Peyer's patch (tissue), 4 donors: ENCODE measurements around the gene ZC3HAV1L. TPM values are rescaled to one million over a fixed set of nuclear protein-coding genes. Genes with fewer than 3 reads are reported as not detected.
"Not testable (repeated sequence)": the region's sequence is repeated elsewhere in the genome, so short reads cannot be mapped to it uniquely, and the experiment has no call there.

ENCODE experiments used
- DNase-seq, 3 donors: peaks; one replicate each; pipeline ENCODE4 v3.0.0-alpha.2; 2017 to 2019
- H3K27ac ChIP-seq, 4 donors: fragments of 200-600 bp; sonication (generic); one replicate each; pipeline ENCODE4 v1.5.1; 2016 to 2019
- H3K27me3 ChIP-seq, 2 donors: fragments of 200-600 bp; sonication (generic); one replicate each; pipeline ENCODE4 v1.5.1; 2019
- H3K36me3 ChIP-seq, 3 donors: fragments of 200-600 bp; sonication (generic); one replicate each; pipeline ENCODE4 v1.5.1; 2016 to 2019
- H3K4me1 ChIP-seq, 4 donors: fragments of 200-600 bp; sonication (generic); one replicate each; pipeline ENCODE4 v1.5.1; 2016 to 2019
- H3K4me3 ChIP-seq, 4 donors: fragments of 200-600 bp; sonication (generic); 1 replicate in 3 of 4; 2 replicates in 1 of 4; pipeline ENCODE4 v1.5.1; 2016 to 2019; ENCODE audit warnings: mild to moderate bottlenecking in 1 of 4
- H3K9me3 ChIP-seq, 4 donors: fragments of 200-600 bp; sonication (generic); one replicate each; pipeline ENCODE4 v1.5.1; 2016 to 2019; ENCODE audit warnings: mild to moderate bottlenecking in 1 of 4
- POLR2A ChIP-seq, 2 donors: fragments of 450-650 bp; IDR thresholded peaks; one replicate each; pipeline ENCODE4 v1.5.1; 2017; ENCODE audit warnings: antibody characterized with exemption in 2 of 2, mild to moderate bottlenecking in 2 of 2, moderate library complexity in 2 of 2
- total RNA-seq, 4 donors: library from RNA; depleted of rRNA; stranded (reverse); fragments of >200 nt; gene quantifications; one replicate each; pipeline ENCODE4 v1.1.0, GENCODE V29; 2016
- TF ChIP-seq, protein P1 (sequence below), 6 experiments: fragments of 450-650 bp in 4 of 6; fragments of 200-600 bp in 2 of 6; sonication (generic) in 1 of 6; IDR thresholded peaks; one replicate each; pipeline ENCODE4 v1.5.1; 2017 to 2019; ENCODE audit warnings: antibody characterized with exemption in 6 of 6, mild to moderate bottlenecking in 3 of 6, moderate library complexity in 1 of 6

The ZC3HAV1L gene
- total RNA-seq, 4 donors from 2014 or later: 7.7 to 25.6 (median 13.6) TPM

DNA sequence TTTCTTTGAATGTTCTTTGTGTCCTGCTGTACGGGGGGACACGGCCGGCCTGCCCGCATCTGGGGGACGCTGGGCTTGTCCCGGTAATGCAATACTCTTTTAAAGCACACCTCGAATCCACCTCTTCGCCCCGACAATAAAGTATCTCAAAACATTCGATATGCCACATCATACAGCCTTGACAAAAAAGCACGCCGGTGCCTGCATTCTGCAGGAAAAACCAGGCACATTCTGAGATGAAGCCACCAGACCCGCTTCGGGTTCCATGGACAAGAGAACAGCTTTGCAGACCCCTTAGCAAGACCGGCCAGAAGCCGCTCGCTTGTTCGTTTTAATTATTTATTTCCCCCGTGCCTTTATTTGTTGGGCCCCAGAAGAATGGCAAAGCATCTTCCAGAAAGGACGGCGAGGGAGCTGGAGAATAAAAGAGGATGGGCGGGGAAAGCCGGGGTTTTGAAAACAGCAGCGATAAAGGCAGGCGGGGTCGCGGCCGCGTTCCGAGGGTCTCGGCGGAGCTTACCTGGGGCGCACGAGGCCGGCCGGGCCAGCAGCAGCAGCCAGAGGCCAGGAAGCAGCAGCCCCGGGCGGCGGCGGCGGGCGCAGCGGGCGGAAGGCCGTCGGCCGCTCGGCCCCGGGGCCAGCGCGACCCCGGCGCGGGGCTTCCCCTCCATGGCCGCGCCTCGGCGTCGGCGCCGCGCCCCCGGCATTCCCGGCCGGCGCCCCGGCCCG lies 55.1 kb downstream of the ZC3HAV1L start:
- no peaks in the 10 kb centered on the region for H3K9me3 ChIP-seq
- H3K4me3 ChIP-seq: peak overlapping the region; percentile 35 to 73 (median 65)
- H3K36me3 ChIP-seq: no peaks in the 10 kb centered on the region
- H3K4me1 ChIP-seq: peaks cover 0 to 11% (median 0%) of the 10 kb centered on the region in 4 donors
- TF ChIP-seq, protein P1, sequence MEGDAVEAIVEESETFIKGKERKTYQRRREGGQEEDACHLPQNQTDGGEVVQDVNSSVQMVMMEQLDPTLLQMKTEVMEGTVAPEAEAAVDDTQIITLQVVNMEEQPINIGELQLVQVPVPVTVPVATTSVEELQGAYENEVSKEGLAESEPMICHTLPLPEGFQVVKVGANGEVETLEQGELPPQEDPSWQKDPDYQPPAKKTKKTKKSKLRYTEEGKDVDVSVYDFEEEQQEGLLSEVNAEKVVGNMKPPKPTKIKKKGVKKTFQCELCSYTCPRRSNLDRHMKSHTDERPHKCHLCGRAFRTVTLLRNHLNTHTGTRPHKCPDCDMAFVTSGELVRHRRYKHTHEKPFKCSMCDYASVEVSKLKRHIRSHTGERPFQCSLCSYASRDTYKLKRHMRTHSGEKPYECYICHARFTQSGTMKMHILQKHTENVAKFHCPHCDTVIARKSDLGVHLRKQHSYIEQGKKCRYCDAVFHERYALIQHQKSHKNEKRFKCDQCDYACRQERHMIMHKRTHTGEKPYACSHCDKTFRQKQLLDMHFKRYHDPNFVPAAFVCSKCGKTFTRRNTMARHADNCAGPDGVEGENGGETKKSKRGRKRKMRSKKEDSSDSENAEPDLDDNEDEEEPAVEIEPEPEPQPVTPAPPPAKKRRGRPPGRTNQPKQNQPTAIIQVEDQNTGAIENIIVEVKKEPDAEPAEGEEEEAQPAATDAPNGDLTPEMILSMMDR (IDR thresholded peaks at IDR 0.05): no peak
- TF ChIP-seq POLR2A (IDR thresholded peaks at IDR 0.05): no peak
- H3K27me3 ChIP-seq: no peaks in the 10 kb centered on the region
- no peak for DNase-seq
- H3K27ac ChIP-seq: no peak overlapping the region

DNA sequence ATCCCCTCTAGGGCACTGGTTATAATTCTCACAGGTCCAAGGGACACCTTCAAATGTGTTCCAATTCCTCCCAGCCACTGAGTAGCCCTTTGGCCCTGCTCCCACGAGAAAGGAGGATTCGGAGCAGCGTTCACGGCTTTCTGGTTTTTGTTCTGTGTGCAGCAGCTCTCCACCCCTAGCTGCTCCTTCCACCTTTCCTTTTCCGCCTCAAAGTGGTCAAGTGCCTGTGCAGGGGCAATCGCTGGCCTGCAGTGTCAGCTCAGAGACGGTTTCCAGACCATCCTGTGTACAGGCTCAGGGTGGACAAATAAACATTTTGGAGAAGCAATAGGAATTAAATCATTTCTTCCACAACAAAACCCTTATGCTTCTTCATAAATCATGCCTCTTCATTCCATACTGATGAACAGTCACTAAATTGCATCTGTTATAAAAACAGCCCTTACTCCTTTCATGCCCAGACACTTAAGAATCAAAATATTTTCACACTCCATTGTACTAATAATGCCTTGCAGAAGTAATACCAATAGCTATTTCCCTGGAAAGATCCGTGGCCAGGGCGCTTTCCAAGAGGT lies 55.8 kb downstream of the ZC3HAV1L start:
- Histone ChIP-seq H3K36me3 (no peaks in the 10 kb centered on the region), H3K4me3 (peak overlapping the region in 3 of 4 donors; percentile 35 to 73 (median 71)), H3K27ac (no peak overlapping the region), H3K9me3 (no peaks in the 10 kb centered on the region), H3K4me1 (peaks cover 0 to 11% (median 0%) of the 10 kb centered on the region in 4 donors), H3K27me3 (no peaks in the 10 kb centered on the region)
- no peak for DNase-seq
- no peak for TF ChIP-seq POLR2A (IDR thresholded peaks at IDR 0.05)
- TF ChIP-seq, protein P1 (IDR thresholded peaks at IDR 0.05): no peak

GRCh38 chr7:138979226-138979979 lies 56.4 kb downstream of the ZC3HAV1L start:
- no peak for DNase-seq
- Histone ChIP-seq H3K4me3 (no peak overlapping the region), H3K27me3 (no peaks in the 10 kb centered on the region), H3K27ac (no peak overlapping the region), H3K4me1 (peaks cover 0 to 11% (median 0%) of the 10 kb centered on the region in 4 donors), H3K9me3 (no peaks in the 10 kb centered on the region), H3K36me3 (no peaks in the 10 kb centered on the region)
- TF ChIP-seq, protein P1 (IDR thresholded peaks at IDR 0.05): peak in 3 of 6 experiments; percentile 8 to 24 (median 24)
- TF ChIP-seq POLR2A (IDR thresholded peaks at IDR 0.05): no peak

DNA sequence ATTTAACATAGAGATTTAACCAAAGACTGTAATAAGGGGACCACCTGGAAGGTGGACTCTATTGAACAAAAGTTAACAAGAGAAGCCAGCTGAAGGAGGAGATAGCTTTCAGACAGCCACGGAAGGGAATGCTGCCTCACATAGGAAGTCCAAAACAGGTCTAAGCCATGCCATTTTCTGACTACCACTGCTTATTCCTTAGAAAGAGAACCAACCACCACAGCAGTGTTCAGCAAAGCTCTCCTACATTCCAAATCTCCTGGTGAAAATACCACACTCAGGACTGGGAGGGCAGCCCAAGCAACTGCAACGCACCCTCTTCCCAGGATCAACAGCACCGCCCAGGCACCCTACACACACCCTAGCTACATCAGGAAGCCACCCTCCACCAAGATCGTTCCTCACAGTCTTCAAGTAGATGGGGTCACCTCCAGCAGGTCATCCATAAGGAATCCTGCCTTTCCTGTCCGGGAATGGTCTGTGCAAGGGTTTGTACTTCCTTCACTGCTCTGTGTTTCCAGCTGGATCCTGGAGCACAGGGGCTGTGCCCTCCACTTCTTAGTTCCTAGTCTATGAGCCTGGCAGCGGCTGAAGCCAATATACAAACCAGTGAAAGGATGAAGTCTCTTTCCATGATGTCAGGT lies 57.2 kb downstream of the ZC3HAV1L start:
- TF ChIP-seq, protein P1 (IDR thresholded peaks at IDR 0.05): no peak
- no peak for TF ChIP-seq POLR2A (IDR thresholded peaks at IDR 0.05)
- DNase-seq: no peak
- H3K27me3 ChIP-seq: no peaks in the 10 kb centered on the region
- H3K4me1 ChIP-seq: peaks cover 0 to 11% (median 0%) of the 10 kb centered on the region in 4 donors
- no peaks in the 10 kb centered on the region for H3K9me3 ChIP-seq
- H3K4me3 ChIP-seq: no peak overlapping the region
- no peaks in the 10 kb centered on the region for H3K36me3 ChIP-seq
- no peak overlapping the region for H3K27ac ChIP-seq

GRCh38 chr7:138976161-138976560 lies 59.7 kb downstream of the ZC3HAV1L start:
- not testable (repeated sequence) for H3K4me3 ChIP-seq, DNase-seq, H3K36me3 ChIP-seq, H3K27ac ChIP-seq, H3K9me3 ChIP-seq, H3K27me3 ChIP-seq
- H3K4me1 ChIP-seq: peaks cover 0 to 11% (median 0%) of the 10 kb centered on the region in 4 donors

Other genes starting within 250 kb of the ZC3HAV1L start
- not detected for gene TMEM213, start 238.0 kb downstream of the ZC3HAV1L start, total RNA-seq
- gene ATP6V0A4, start 237.8 kb downstream of the ZC3HAV1L start, total RNA-seq: under 1 TPM in 1 of 4 donors, not detected in 3; 0.66 TPM
- gene KIAA1549, start 54.7 kb downstream of the ZC3HAV1L start, total RNA-seq: 1 to 10 TPM; 1.6 to 5.0 (median 3.3) TPM
- 10 to 100 TPM; 23.5 to 42.1 (median 32.7) TPM for gene ZC3HAV1, start 73.7 kb upstream of the ZC3HAV1L start, total RNA-seq
- 10 to 100 TPM; 18.0 to 46.2 (median 22.6) TPM for gene UBN2, start 195.2 kb upstream of the ZC3HAV1L start, total RNA-seq